NCI-H1105 treated with DMSO at 0.1 percent for 48 hours (cell line): ENCODE results near the gene TMEM175.

Source experiments
- DNase-seq: peaks from one replicate; lab custom pipeline; 2025; lab: John Stamatoyannopoulos, UW

Gene TMEM175

DNA sequence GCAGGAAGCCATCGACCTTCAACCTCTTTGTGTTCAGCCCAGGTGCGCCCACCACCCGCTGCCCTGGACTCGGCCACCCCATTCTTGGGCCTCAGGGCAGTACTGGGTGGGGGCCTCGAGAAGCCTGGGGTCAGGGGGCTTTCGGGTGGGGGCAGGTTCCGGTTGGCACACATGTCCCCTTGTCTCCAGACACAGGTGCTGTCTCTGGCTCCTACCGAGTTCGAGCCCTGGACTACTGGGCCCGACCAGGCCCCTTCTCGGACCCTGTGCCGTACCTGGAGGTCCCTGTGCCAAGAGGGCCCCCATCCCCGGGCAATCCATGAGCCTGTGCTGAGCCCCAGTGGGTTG is 71.8 kb downstream of the TMEM175 start:
- no peak for DNase-seq

DNA sequence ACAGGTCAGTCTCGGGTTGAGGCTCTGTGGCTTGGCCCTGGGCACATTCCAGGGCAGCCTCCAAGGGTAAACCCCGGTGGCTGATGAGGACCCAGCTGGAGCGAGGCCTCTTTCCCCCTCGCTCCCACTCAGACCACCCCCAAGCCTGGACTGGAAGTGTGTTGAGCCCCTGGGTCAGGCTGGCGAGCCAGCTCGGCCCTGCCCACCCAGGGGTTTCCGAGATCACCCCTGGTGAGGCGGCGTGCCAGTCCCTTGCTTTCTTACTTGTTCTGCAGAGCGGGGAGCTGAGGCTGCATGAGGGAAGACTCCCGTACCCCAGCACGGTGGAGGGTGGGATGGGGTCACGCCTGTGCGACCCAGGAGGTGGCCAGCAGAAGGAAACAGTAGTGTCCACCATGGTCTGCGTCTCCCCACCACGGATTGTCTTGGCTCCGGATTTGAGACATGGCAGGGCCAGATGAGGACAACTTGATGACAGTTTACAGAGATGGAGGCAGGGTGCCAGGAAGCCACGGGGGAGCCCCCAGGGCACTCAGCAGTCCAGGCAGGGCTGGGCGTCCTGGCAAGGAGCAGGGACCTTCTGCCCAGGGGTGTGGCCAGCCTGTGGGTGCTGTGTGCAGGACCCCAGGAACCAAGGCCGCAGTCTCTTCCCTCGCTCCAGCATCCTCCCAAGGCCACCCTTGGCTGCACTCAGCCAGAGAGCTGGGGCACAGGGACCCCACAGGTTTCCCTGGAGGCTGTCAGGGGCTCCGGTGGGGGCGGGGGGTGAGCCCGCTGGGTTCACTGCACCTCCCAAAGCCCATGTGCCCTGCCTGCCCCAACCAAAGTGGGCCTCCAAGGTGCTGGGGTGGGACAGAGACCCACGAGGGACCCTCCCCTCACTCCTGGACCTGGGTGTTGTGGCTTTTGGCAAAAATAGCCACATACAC is 72.6 kb downstream of the TMEM175 start:
- DNase-seq: no peak

DNA sequence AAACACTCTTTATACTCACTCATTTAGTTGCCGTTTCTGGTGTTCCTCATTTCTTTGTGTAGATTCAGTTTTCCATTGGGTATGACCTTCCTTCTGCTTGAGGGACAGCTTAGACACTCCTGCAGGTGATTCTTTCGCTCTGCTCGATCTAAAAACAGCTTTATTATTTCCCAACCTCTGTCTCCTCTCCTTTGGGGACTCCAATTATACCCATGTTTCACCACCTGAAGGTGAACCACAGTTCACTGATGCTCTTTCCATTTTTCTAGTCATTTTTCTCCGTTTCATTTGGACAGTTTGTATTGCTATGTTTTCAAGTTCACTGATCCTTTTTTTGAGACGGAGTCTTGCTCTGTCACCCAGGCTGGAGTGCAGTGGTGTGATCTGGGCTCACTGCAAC is 74.6 kb downstream of the TMEM175 start:
- no peak for DNase-seq
